Adrenal gland (tissue), 5 donors: ENCODE data around the gene FGF22.

ENCODE experiments used
- POLR2A ChIP-seq, 2 donors: fragments of 450-650 bp; IDR thresholded peaks; one replicate each; pipeline ENCODE4 v1.6.1; 2017; ENCODE audit warnings: antibody characterized with exemption in 2 of 2, mild to moderate bottlenecking in 2 of 2, moderate library complexity in 1 of 2
- TF ChIP-seq, protein P1 (sequence below), 6 experiments: fragments of 450-650 bp in 4 of 6; fragments of 200-600 bp in 2 of 6; sonication (generic) in 1 of 6; IDR thresholded peaks; 1 replicate in 5 of 6; 2 replicates in 1 of 6; pipeline versions ENCODE4 v1.5.1 to v1.8.0; 2016 to 2021; ENCODE audit warnings: antibody characterized with exemption in 6 of 6, mild to moderate bottlenecking in 2 of 6, moderate library complexity in 1 of 6
- donor health status: DM: no; HTN: no; CAD: no.

GRCh38 chr19:593055-593454 is 46.6 kb upstream of the FGF22 start:
- no peak for TF ChIP-seq POLR2A (IDR thresholded peaks at IDR 0.05)
- TF ChIP-seq, protein P1, sequence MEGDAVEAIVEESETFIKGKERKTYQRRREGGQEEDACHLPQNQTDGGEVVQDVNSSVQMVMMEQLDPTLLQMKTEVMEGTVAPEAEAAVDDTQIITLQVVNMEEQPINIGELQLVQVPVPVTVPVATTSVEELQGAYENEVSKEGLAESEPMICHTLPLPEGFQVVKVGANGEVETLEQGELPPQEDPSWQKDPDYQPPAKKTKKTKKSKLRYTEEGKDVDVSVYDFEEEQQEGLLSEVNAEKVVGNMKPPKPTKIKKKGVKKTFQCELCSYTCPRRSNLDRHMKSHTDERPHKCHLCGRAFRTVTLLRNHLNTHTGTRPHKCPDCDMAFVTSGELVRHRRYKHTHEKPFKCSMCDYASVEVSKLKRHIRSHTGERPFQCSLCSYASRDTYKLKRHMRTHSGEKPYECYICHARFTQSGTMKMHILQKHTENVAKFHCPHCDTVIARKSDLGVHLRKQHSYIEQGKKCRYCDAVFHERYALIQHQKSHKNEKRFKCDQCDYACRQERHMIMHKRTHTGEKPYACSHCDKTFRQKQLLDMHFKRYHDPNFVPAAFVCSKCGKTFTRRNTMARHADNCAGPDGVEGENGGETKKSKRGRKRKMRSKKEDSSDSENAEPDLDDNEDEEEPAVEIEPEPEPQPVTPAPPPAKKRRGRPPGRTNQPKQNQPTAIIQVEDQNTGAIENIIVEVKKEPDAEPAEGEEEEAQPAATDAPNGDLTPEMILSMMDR (IDR thresholded peaks at IDR 0.05) = no peak
